LHCN-M2 (cell line): Measurements from ENCODE around the gene STK11IP. TPM values are rescaled to one million over a fixed set of nuclear protein-coding genes. Genes with fewer than 3 reads are reported as not detected.

Experiments
- DNase-seq: peaks from one replicate; pipeline ENCODE4 v3.0.0-alpha.2; 2012; ENCODE audit warnings: low read depth
- total RNA-seq: library from RNA; depleted of rRNA; stranded (reverse); fragments of >200 nt; gene quantifications from 2 replicates; pipeline ENCODE4 v1.2.3, GENCODE V29; 2014

The STK11IP gene
- total RNA-seq, 1 experiment from 2014 or later: 11.6 TPM

DNA sequence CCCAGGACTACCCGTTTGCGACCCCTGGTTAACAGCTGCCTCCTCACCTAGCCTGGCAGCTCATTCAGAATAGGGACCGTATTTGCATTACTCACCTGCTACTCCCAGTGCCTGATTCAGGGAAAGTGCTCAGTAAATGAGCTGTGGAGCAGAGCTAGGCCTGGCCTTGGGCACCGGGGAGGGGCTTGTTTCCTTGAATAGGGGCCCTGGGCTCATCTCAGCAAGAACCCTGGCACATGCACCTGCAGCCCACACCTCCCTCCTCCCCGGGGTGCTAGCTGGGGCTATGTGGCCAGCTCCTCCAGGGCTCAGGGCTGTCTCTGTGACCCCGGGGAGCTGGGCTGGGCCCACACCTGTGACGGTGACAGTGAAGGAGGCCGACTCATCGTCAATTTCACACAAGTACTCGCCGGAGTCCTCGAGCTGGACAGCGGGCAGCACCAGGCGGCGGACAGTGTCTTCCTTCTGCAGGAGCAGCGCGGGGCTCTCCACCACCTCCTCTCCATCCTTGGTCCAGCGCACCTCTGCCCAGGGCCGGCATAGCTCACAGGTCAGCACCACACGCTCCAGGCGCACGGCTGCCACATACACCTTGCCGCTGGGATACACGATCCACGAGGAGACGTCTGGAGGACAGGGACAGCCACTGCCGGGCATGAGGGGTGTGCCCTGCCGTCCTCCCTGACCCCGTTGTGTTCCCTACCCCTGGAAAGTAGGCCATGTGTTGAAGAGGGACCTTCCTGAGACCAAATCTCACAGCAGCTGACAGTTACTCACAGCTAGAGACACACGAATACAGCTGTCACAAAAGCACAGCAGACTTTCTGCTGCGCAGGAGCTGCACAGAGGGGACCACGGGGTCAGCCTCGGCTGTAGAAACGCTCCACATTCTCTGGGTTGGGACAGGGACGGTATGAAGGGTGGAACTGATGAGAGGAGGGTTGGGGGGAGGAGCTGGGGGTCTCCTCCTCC lies 35.3 kb upstream of the STK11IP start:
- DNase-seq: no peak

DNA sequence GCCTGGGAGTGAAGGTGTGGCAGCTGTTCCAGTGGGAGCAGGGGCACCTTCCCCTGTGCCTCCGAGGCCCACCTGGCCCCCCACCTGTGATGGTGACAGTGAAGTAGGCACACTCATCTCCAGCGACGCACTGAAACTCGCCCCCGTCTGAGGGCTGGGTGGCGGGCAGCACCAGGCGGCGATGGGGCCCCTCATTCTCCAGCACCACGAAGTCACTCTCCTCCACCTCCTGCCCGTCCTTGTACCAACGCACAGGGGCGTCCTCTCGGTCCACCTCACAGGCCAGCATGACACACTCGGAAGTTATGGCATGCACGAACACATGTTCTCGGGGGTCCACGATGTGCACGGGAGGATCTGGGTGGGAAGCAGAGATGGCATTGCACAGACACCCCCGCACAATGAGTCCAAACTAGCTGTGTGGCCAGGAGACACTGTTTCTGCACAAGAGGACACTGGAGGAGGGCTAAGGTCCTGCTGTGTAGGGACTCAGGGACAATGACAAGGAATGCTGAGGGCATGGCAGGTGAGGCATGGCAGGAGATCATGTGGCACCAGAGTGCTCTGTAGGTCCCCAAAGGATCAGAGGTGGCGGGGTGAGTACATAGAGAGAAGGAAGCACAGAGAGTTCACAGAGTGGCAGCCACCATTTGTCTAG lies 34.3 kb upstream of the STK11IP start:
- no peak for DNase-seq

DNA sequence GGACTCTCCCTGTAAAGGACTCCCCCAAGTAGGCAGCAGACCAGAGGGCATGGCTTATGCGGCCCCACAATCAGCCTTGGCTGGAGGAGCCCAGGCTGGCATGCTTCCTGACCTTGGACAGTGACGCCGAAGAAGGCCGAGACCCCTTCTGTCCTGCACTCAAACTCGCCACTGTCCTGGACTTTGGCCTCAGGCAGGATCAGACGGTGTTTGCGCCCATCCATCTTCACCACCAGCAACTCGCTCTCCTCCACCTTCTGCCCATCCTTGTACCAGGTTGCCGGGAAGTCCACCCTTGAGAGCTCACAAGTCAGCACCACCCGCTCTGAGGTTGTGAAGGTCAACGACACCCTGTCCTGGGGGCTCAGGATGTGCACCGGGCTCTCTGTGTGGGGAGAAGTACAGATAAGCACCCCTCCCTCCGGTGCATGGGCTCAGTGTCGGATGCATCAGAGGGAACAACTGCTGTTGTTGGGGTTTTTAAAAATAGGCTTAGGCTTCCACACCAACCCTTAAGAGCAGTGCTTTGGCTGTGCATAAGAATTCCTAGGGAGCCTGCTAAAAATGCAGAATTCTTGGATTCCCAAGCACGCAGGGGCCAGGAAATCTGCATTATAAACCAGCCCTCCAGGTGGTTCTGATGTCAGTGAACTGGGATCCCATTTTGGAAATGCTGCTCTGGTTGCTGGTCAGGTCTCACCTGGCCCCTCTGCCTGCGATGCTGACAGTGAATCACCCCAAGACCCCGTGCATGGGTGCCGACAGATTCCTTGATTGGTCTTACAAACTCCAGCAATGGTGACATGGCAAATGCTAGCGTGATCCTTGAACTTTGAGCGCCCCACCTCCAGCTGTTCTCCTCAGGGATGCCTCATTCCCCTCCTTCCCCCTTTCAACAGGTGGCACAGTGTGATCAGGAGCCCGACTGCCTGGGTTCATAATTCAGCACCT lies 32.3 kb upstream of the STK11IP start:
- no peak for DNase-seq

GRCh38 chr2:219566640-219567039 lies 31.0 kb upstream of the STK11IP start:
- DNase-seq: no peak

DNA sequence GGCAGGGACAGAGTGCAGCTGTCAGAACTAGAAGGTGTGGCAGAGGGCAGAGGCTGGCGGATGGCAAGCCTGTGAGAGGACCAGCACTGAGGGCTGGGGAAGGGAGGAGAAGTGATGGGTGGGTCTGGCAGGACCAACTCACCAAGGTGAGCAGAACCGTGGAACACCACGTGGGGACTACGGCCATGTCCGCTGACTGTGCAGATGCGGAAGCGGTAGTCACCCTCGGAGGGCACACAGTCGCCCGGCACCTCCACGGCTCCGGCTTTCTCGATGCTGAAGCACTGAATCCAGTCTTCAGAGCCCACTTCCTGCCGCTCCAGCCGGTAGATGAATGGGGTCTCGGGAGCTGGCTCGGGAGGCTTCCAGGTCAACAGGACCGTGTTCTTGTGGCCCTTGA lies 30.5 kb upstream of the STK11IP start:
- no peak for DNase-seq

DNA sequence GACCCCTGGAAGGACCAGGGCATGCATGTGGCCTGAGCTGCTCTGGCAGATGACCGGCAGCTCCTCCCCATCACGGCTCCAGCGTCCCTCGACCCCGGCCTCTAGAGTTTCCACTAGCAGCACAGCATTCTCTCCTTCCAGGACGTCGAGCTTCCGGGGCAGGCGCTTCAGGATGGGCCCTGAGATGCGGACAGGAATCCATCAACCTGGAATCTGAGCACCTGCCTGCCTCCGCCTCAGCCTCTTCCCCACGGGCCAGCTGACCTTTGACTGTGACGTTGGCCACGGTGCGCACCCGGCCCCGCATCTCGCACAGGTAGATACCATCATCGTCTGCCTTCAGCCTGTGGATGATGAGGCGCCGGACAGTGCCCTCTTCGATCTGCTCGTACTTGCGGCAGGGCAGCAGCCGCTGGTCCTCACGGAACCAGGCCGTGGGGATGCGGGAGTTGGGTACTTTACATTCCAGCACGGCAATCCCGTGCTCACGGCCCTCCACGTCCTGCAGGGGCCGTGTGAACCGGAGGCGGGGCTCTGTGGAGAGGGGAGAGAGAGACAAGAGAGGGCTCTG lies 29.8 kb upstream of the STK11IP start:
- no peak for DNase-seq

DNA sequence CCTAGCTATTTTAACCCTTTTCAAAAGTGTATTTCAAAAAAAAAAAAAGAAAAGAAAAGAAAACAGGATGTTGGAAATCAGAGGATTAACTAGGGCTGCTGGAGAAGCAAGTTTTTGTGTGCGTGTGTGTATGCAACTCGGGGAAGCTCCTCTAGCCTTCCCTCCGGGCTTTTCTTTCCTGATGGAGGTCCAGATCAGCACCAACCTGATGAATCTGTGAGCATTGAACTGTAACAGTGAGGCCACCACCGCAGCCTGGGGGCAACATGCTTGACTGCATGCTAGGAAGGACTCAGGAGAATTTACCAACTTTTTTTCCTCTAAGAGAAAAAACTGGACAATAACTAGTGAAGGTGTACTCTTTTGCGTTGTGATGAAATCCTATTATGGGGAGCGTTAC lies 28.6 kb upstream of the STK11IP start:
- DNase-seq: no peak

DNA sequence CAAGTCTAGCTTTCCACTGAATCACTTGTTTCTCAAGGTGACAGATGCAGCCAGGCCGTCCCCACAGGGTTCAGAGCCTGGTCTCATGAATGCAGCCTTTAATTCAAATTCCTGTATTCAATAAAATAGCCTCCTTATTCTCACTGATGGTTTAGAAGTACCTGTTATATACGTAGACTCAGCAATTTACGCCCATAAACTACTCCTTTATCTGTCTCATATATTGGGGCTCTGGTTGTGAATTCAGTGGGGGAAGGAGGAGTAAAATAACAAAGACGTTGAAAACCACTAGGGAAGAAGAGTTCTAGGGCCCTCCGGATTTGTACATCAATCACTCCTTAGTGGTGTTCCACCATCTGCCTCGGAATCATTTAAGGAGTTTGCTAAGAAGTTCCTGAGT lies 28.0 kb upstream of the STK11IP start:
- no peak for DNase-seq

GRCh38 chr2:219570194-219570923 lies 27.3 kb upstream of the STK11IP start:
- DNase-seq: peak; percentile 22

DNA sequence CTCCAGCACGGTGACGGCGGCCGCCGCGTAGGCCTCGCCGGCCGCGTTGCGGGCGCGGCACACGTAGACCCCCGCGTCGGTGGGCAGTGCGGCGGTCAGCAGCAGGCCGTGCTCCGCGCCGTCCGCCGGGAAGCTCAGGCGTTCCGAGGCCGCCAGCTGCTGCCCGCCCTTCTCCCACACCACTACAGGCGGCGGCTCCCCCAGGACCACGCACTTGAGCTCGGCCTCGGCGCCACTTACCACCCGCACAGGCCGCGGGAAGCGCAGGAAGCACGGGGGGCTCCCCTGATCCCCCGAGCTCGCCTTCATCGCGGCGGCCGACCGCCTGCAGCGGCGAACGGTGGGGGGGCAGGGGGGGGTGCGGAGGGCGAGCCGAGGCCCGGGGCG lies 26.7 kb upstream of the STK11IP start:
- DNase-seq: peak; percentile 11

DNA sequence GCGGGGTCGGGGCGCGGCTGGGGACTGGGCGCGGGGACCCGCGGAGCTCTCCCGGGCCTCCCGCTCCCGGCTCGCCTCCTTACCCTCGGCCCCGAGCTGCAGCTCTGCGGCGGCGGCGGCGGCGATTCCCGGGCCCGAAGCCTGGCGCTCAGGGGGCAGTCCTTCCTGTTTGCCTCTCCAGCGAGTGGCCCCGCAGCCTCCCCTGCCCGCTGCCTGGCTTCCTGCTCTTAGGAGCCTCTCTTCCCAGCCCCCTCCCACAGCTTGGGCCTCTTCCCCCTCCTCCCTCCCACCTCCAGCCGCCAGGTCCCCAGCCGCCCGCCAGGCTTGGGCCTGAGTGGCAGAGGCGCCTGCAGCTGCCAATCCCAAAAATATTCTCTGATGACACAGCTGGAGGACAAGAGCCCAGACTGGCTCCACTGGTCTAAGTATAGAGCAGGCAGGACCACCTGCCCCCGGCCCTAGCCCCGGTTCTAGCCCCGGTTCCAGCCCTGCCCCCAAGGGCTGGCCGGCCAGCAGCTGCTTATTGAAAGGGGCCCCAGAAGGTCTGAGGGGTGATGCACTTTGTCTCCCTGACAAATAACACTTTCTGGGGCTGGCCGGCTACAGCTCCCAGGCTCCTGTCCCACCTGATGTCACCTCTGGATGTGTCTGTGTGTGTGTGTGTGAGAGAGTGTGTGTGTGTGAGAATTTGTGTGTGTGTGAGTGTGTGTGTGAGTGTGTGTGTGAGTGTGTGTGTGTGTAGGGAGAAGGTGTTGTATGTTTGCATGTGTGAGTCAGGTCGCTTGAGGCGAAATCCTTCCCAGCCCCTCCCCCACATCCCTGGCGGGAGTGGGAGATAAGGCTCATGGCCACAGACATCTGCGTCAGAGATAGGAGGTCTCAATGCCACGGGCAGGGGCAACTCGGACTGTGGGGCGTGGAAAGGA lies 26.1 kb upstream of the STK11IP start, which contains the start of gene OBSL1:
Gene OBSL1, minus strand, starts transcription at position 229 of the 926 bp plus-strand sequence. CDS start 307 bp downstream, outside the sequence.
- DNase-seq: peak; percentile 81

DNA sequence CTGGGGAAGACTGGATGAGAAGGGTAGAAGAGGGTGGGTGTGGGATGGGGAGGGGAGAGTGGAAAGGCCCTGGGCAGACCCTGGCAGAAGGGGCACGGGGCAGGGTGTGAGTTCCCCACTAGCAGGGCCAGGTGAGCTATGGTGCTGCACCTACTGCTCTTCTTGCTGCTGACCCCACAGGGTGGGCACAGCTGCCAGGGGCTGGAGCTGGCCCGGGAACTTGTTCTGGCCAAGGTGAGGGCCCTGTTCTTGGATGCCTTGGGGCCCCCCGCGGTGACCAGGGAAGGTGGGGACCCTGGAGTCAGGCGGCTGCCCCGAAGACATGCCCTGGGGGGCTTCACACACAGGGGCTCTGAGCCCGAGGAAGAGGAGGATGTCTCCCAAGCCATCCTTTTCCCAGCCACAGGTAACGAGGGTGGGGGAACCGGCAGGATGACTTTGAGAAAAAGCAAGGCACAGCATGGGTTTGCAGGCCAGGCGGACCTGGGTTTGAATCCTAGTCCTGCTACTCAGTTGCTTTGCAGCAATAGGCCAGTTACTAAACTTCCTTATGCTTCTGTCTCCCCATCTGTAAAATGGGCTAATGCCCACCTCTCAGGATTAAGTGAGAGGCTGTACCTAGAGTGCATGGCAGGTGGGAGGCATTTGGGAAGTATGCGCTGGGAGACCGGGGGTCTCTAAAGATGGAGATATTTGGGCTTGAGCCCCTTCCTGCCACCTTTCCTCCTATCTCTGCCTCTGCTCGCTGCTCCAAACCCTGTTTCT lies 25.2 kb upstream of the STK11IP start, which contains the start of gene INHA:
Gene INHA, plus strand, starts transcription at position 74 of the 765 bp plus-strand sequence. Its CDS starts 65 bp downstream, at position 139.
- no peak for DNase-seq

DNA sequence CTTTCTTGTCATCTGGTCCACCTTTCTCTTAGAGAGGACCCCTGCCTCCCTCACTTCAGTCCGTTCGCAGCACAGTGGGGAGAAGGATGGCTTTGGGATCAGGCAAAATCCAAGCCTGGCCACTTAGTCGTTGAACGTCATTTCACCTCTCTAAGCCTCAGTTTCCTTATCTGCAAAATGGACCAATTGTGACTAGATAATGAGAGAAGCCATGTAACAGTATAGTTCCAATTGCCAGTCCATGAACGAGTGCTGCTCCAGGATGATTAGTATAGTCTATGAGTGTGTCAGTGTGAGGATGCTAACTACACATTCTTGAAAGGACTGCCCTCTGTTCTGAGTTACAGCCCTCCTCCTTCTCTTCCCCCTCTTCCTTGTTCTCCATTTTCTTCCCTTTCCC lies 24.5 kb upstream of the STK11IP start:
- DNase-seq: no peak

DNA sequence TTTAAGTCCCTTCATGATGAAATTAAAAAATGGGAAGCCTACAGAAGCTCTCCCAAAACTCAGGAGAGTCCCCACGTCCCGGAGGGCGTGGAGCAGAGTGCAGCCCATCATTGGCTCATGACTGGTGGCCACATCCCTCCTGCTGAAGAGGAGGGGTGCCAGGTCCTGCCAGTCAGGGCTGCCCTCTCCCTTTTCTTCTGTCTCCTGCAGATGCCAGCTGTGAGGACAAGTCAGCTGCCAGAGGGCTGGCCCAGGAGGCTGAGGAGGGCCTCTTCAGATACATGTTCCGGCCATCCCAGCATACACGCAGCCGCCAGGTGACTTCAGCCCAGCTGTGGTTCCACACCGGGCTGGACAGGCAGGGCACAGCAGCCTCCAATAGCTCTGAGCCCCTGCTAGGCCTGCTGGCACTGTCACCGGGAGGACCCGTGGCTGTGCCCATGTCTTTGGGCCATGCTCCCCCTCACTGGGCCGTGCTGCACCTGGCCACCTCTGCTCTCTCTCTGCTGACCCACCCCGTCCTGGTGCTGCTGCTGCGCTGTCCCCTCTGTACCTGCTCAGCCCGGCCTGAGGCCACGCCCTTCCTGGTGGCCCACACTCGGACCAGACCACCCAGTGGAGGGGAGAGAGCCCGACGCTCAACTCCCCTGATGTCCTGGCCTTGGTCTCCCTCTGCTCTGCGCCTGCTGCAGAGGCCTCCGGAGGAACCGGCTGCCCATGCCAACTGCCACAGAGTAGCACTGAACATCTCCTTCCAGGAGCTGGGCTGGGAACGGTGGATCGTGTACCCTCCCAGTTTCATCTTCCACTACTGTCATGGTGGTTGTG lies 23.0 kb upstream of the STK11IP start:
- DNase-seq: no peak

DNA sequence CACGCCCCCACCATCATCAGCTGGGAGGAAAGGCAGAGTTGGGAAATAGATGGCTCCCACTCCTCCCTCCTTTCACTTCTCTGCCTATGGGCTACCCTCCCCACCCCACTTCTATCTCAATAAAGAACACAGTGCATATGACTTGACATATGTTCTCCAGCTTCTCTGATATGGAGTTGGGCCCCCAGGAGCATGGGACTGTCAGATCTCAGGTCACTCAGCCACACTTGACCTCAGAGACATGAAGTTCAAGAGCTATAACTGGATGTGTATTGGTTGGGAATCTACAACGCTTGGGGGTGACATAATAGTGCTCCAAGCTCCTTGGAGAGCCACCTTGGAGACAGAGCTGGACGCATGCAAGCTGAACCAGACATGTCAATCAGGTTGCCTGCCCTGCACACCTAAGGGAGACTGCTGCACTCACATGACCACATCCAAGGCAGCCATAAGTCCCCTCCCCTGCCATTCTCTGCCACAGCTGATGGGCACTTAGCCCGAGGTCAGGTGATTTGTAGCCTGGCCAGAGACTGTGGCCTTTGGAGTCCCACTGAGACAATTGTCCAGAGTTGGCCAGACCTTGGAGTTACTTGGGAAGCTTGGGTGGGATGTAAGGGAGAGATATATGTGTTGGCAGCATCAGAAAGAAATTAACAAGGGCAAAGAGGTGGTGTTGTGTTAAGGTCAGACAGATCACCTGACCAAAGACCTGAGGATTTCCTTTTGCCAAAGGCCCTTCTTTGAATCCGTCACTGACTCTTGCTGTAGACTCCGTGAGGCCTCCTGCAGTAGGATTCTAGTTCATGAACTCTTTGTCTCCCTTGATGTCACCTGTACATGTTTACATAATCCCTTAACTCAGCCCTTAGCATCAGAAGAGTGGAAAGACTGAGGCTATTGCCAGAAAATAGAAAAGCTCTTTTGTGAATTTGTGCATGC lies 21.8 kb upstream of the STK11IP start:
- DNase-seq: no peak
